SIG-M5 treated with dmso at 0.1 percent for 504 hours (cell line): Measurements from ENCODE around the gene TNS3.
"Not testable (repeated sequence)": the region's sequence is repeated elsewhere in the genome, so short reads cannot be mapped to it uniquely, and the experiment has no call there.

Experiments
- DNase-seq: peaks from one replicate; lab custom pipeline; 2025; ENCODE audit not compliant: unreplicated experiment; lab: John Stamatoyannopoulos, UW

The TNS3 gene

DNA sequence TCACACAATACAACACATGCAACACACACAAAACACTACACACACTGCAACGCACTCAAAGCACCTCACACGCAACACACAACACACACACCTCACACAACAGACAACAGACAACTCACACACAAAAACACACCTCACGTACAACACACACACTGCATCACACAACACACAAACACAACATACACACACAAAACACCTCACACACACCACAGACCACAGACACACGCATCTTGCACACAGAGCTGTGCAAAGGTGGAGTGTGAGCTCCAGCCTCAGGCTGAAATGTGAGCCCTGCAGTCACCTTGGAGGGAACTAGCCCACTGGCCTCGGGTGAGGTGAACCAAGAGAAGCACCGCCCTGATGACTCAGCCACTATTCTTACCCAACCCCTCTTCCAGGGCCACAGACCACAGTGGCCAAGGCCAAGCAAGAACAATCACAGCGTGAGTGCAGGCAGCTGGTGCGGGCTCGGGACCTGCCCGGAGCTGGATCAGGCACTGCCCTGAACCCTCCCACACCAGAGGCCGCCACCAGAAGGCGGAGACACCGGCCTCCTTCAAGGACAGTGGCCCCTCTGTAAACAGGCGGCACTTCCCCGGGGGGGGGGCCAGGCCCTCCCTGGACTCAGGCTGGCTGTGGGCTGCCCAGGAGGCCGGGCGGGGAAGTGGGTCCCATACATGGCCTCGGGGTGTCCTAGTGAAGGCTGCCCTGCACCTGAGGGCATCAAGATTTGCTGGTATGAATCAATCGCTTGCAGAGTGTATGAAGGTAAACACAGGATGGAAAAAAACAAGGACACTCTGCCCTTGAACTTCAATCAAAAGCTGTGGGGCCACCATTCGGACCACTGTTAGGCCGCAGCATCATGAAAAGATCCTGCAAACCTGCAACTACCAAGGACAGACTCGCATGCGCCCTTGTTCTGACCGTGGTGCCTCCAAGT is 106.7 kb downstream of the TNS3 start:
- DNase-seq = peak; percentile 93

DNA sequence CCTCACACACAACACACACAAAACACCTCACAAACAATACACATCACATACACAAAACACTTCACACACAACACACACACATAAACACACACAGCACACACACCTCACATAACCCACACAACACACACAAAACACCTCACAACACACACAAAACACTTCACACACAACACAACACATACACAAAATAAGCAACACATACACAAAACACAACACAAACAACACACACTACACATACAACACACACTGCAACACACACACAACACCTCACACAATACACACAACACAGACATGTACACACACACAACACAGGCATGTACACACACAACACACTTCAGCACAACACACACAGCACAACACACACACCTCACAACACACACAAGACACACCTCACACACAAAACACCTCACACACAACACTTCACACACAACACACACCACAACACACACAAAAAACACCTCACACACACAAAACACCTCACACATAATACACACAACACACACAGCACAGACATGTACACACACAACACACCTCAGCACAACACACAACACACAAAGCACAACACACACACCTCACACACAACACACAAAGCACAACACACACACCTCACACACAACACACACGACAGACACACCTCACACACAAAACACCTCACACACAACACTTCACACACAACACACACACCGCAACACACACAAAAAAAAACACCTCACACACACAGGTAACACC is 107.5 kb downstream of the TNS3 start:
- DNase-seq = no peak

GRCh38 chr7:47473499-47474210 is 108.3 kb downstream of the TNS3 start:
- DNase-seq = no peak

GRCh38 chr7:47472444-47473157 is 109.3 kb downstream of the TNS3 start:
- no peak for DNase-seq

DNA sequence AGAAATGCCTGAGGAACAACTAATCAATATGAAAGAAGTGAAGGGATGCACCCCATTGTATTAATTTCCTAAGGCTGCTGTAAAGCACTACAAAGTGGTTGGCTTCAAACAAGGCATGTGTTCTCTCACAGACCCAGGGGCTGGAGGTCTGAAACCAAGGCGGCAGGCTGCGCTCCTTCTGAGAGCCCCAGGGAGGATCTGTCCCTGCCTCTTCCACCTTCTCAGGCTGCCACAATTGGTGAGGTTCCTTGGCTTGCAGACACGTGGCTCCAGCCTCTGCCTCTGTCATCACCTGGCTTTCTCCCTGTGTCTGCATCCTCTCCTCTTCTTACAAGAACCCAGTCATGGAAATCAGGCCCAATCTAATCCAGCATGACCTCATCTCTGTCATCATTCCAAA is 110.1 kb downstream of the TNS3 start:
- DNase-seq = no peak

DNA sequence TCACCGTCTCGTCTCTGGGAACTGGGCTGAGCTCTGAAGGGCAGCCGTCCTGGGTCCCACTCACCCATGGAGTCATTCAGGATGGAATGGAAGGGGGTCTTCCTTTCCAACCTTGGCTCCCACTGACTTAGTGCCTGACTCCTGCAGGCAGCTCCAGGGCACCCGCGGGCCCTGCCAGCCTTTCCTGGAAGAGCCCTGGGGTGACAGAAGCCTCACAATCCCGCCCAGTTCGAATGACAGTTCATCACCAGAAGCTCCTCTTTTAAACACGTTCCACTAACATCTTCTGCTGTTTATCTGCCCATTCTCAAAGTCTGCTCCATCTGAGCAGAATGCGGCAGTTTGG is 110.6 kb downstream of the TNS3 start:
- DNase-seq = no peak

- no peak for DNase-seq
Observed at GRCh38 chr7:47470567-47471357, 111.1 kb downstream of the TNS3 start.

- not testable (repeated sequence) for DNase-seq
Observed at GRCh38 chr7:47469846-47470245, 112.1 kb downstream of the TNS3 start.

- DNase-seq = no peak
Observed at GRCh38 chr7:47466832-47467231, 115.1 kb downstream of the TNS3 start.

GRCh38 chr7:47465191-47465590 is 116.7 kb downstream of the TNS3 start:
- DNase-seq = no peak

DNA sequence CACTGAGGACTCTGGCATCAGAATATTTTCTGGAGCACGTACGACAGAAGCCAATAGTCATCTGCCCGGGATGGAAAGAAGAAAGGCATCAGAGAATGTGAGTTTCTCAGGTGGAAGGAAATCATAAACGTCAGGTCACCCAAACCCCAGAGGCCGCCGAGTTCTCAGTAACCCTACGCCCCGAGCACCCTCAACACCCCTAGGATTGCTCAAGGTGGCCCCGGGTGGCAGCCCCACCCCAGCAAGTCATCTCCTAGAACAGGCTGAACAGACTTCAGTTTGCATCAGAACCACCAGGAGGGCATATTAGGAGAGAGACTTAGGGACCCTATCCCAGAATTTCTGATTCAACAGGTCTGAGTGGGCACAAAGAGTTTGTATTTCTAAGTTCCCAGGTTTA is 117.6 kb downstream of the TNS3 start:
- no peak for DNase-seq

- no peak for DNase-seq
Observed at GRCh38 chr7:47461746-47462145, 120.2 kb downstream of the TNS3 start.

- no peak for DNase-seq
Observed at GRCh38 chr7:47461161-47461560, 120.8 kb downstream of the TNS3 start.

- DNase-seq = no peak
Observed at GRCh38 chr7:47460251-47460989, 121.5 kb downstream of the TNS3 start.

DNA sequence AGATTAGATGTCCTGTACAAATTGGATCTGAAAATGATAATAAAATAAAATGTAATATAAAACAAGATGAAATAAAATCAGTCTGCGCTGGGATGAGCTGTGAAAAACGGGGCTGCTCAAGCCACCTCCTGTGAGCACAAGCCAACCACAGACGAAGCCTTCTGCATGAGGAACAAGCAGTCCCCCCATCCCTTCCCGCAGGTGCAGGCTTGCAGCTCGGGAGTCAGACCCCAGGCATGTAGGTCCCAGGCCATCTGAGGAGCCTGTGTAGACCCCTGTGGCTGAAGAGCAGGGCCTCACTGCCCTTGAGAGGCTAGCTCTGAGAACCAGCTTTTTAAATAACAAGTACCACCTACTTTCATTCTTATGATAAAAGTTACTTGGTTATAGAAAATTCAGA is 123.4 kb downstream of the TNS3 start:
- no peak for DNase-seq

- DNase-seq = no peak
Observed at GRCh38 chr7:47458057-47458456, 123.9 kb downstream of the TNS3 start.

GRCh38 chr7:47456210-47456955 is 125.5 kb downstream of the TNS3 start:
- no peak for DNase-seq

DNA sequence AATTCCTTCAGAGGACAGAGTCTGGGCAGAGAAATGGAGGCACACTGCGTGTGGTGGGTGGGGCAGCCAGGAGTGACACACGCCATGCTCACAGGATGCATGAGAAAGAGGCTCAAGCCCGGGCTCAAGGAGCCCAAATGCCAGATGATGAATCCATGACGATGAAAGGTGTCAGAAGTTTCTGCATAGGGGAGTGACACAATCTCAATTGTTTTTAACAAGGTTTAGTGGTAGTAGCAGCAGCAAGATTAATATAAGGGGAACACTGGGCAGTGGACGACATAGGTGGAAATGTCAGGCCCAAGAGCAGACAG is 126.1 kb downstream of the TNS3 start:
- DNase-seq = no peak
